Stimulated activated naive CD8-positive, alpha-beta T cell treated with anti-CD3 and anti-CD28 coated beads, Interleukin-15, Interleukin-2, amounts not matched to agents 100 U/mL and 50 U/mL, for 24 hours (primary cell): ENCODE data around the gene PPIL3.
"Not testable (repeated sequence)": the region's sequence is repeated elsewhere in the genome, so short reads cannot be mapped to it uniquely, and the experiment has no call there.

Source experiments
- ATAC-seq: fragments of 150-1000 bp; cut with Tn5 transposase; one replicate; pipeline ENCODE4 v1.10.0; 2021
- DNase-seq: peaks from one replicate; pipeline ENCODE4 v3.0.0; 2021

PPIL3 gene

DNA sequence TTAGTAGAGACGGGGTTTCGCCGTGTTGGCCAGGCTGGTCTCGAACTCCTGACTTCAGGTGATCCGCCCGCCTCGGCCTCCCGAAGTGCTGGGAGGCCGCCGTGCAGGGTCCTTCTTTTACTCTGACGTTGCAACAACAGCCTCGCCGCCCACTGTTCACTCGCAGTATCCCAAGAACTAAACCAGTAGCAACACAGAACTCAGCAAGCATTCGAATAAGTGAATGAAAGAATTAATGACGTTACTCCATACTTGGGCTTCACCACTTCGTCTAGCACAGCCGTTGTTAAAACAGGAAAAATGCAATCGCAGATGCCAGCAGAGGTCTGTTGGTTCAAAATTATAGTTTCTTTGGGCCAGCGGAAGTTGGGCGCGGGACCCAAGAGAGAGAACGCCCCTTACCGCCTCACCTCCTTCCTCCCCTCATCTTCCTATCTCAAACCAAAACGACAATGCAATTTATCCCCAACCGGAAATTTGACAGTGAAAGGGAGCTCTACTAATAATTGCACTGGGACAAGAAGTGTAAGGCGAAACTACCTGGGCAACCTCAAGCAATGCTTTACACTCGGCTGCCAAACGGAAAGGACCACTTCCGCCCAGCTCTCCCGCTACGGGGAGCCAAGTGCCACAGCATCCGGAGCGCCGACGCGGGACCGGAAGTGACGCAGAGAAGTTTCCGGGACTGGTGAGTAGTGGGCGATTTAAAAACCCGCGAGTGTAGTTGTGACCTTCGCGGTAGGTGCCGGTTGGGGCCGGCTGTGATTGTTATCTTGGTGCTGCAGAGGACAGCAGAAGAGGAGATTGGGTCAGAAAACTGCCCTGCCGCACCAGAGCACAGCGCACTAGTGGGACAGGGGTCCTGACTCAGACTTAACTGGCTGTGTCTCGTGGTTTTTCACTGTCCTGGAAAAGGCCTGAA is at the start of gene PPIL3, which contains the start of gene NIF3L1:
TSS of gene PPIL3 (minus strand) at position 374 of the 922 bp plus-strand sequence. CDS start 1,462 bp downstream, outside the sequence.
TSS of gene NIF3L1 (plus strand) at position 668 of the 922 bp plus-strand sequence. CDS start 2,573 bp downstream, outside the sequence.
- ATAC-seq = peak; percentile 90
- peak; percentile 97 for DNase-seq

- DNase-seq = no peak
Measured at GRCh38 chr2:200930947-200931626, 42.2 kb upstream of the PPIL3 start.

DNA sequence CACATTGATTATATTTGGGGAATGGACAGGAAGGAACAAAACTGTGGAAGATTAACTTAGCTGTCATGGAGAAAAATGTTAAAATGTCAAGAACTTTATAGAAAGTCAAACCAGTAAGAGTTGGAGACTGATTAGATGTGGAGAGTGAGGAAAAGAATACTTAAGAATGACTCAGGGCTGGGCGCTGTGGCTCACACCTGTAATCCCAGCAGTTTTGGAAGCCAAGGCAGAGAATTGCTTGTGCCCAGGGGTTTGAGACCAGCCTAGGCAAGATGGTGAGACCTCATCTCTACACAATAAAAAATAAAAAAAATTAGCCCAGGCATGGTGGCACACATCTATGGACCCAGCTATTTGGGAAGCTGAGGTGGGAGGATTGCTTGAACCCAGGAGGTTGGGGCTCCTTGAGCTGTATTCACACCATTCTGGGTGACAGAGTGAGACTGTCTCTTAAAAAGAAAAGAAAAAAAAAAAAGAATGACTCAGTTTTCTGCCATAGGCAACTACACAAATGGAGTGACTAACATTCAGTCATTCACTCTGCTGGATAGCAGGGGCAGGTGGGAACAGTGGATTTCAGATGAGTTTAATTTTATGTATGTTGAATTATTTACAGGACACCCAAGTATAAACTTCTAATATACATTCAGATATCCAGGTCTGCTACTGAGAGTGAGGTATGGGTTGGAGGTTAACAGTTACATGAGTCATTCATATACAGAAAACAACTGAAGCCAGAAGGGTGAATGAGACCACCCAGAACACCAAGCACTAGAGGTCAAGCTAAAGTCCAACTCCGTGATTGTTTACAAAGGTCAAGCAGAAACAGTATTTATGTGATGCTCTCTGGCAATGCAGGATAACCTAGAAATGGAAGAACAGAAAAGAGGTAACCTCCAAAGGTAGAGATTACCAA is 40.7 kb upstream of the PPIL3 start:
- no peak for DNase-seq
- ATAC-seq = peak; percentile 63

More at GRCh38 chr2:200930947-200931626, 42.2 kb upstream of the PPIL3 start:
- ATAC-seq = no peak

DNA sequence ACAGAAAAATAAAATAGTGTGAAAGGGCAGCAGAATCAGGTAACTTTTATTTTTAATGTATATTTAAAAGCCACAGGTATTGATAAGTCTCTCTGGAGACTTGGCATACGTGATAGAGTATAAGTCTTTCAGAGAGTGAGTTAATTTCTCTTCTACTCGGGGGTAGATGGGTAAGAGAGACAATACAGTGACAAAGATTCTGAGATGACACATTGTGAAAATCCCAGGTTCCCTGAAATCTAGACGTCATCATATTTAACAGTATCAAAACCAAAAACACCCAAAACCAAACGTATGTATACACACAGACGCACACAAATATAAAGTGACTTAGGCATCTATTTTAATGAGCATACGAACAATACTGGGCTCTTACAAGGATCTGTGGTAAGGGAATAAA is 33.6 kb upstream of the PPIL3 start:
- DNase-seq (no peak), ATAC-seq (peak; percentile 63)

- ATAC-seq (no peak), DNase-seq (no peak)
Measured at GRCh38 chr2:200913654-200914053, 24.8 kb upstream of the PPIL3 start.

DNA sequence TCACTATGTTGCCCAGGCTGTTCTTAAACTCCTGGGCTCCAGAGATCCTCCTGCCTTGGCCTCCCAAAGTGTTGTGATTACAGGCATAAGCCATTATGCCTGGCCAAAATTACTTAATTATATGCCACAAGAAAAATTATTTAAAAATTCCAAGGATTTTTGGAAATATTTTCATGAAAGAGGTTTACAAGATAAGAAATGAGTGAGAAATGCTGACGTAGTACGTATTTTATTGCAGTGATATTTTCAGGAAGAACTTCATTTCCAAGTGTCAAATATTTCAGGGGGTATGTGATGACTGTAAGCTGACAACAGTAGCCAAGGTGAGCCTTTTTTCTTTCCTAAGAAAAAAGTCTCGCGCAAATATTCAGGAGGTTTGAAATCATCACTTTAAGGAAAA is 21.1 kb upstream of the PPIL3 start:
- ATAC-seq (no peak), DNase-seq (no peak)

GRCh38 chr2:200905618-200906296 is 16.9 kb upstream of the PPIL3 start:
- ATAC-seq = peak; percentile 50

GRCh38 chr2:200901459-200902072 is 12.7 kb upstream of the PPIL3 start:
- peak; percentile 67 for DNase-seq

More at GRCh38 chr2:200905618-200906296, 16.9 kb upstream of the PPIL3 start:
- peak; percentile 57 for DNase-seq

GRCh38 chr2:200899482-200899881 is 10.6 kb upstream of the PPIL3 start:
- ATAC-seq (no peak), DNase-seq (no peak)

More at GRCh38 chr2:200901459-200902072, 12.7 kb upstream of the PPIL3 start:
- peak; percentile 99 for ATAC-seq

DNA sequence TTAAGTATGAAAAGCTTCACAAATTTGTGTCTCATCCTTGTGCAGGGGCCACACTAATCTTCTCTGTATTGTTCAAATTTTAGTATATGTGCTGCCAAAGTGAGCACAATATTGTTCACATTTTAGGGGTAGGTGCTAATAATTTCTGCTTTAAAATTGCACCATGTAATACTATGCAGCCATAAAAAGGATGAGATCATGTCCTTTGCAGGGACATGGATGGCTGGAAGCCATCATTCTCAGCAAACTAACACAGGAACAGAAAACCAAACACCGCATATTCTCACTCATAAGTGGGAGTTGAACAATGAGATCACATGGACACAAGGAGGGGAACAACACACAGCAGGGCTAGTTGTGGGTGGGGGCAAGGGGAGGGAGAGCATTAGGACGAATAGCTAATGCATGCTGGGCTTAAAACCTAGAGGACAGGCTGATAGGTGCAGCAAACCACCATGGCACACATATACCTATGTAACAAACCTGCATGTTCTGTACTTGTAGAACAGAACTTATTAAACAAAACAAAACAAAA is 7.1 kb downstream of the PPIL3 start:
- not testable (repeated sequence) for DNase-seq, ATAC-seq

DNA sequence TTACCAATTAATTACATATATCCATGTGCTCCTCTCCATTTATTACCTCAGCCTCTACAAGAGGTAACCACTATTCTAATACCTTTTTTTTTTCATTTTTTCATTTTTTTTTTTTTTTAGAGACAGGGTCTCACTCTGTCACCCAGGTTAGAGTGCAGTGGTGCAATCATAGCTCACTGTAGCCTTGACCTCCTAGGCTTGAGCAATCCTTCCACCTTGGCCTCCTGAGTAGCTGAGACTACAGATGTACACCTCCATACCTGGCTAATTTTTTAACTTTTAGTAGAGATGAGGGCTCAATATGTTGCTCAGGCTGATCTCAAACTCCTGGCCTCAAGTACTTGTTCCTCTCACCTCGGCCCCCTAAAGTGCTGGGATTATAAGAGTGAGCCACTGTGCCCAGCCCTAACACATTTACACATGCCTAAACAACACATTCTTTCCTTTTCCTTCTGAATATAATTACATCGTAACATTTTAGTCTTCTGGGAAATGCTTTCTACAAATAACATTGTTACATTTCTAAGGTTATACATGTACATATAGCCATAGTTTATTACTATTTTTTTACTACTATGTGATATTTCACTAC is 10.5 kb downstream of the PPIL3 start:
- ATAC-seq = no peak
- DNase-seq = no peak

DNA sequence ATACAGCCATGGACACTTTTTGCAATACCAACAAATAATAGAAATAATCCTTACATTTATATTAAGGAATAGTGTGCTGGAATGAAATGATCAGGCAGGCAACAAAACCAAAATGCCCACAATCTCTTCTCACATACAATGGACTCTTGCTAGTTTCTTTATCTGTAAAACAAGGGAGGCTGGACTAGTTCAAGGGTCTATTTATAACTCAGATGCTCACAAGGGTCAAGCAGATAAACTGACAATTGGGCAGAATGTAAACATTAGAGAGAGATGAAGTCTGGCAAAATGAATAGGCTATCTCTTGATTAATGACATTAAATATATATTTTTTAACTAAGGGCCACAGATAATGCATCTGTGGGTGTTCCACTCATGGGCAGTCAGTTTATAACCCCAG is 11.4 kb downstream of the PPIL3 start:
- no peak for ATAC-seq
- DNase-seq = no peak

DNA sequence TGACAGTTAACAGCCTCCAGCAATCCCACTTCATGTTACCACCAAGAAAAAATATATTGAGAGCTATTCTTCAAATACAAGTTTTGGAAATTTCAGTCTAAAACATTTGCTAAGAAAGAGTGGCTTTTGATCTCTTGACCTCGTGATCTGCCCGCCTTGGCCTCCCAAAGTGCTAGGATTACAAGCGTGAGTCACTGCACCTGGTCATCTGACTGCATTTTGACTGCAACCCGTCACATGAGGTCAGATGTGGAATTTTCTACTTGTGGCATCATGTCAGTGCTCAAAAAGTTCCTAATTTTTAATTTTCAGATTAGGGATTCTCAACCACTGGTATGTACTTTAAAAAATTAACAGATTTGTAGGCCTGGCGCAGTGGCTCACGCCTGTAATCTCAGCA is 15.3 kb downstream of the PPIL3 start:
- ATAC-seq (no peak), DNase-seq (no peak)

GRCh38 chr2:200871151-200871550 is 17.7 kb downstream of the PPIL3 start:
- no peak for ATAC-seq
- no peak for DNase-seq

DNA sequence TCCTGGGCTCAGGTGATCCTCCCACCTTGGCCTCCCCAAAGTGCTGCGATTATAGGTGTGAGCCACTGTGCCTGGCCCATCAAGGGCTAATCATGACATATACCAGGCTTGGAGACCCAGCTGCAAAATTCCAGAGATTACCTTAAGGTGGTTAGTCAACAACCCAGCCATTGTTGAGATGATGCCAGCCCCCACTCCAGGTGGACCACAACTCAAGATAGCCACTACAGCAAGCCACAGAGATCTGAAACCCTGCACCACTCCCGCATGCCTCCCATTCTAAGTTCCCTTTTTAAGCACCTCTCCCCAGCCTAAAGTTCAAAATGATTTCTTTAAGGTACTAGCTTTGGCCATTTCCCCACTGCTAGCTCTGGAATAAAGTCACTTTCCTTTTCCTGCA is 19.9 kb downstream of the PPIL3 start:
- ATAC-seq (no peak), DNase-seq (no peak)

DNA sequence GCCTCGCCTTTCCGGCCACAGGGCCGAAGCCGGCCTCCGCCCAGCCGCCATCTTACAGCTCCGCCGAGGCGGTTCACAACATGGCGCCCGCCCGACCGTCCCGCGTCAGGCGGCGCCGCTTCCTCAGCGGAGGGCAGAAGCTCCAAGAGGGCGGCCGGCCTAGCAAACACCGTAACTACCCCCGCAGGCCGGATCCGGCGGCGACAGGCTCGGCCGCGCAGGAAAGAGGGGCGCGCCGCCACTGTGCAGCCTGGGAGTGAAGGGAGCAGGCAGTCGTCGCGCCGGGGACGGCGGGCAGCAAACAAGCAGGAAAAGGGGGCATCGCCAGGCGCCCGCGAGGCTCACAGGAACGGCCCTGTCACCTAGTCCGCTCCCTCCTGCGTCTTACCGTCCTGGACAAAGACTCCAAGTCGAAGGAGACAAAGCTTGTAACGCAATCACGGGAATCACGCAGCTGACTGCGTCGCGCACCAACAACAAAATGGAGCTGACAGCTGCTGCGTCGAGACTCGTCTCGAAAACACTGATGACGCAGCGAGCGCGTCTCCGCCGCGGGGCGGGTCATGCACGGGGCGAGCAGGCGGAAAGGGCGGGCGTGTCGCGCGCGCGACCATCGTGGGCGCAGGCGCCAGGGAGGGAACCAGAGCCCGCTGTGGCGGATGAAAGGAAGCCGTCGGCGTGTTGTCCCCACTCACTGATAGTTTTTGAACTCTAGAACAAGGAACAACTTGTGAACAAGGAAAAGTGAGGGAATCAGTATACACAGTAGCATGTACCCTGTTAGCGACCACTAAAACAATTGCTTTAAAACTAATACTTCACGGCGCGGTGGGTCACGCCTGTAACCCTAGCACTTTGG is 24.5 kb downstream of the PPIL3 start, which contains the start of gene CLK1:
TSS of gene CLK1 (minus strand) at position 483 of the 859 bp plus-strand sequence. CDS start 2,796 bp downstream, outside the sequence.
- ATAC-seq (peak; percentile 88), DNase-seq (peak; percentile 98)

GRCh38 chr2:200863782-200864175 is 25.1 kb downstream of the PPIL3 start:
- ATAC-seq (no peak), DNase-seq (peak; percentile 25)

GRCh38 chr2:200862532-200863000 is 26.3 kb downstream of the PPIL3 start:
- peak; percentile 64 for ATAC-seq

More at GRCh38 chr2:200862532-200863000, 26.3 kb downstream of the PPIL3 start:
- peak; percentile 64 for DNase-seq
